Measurements from ENCODE around the gene HTT.

DNA sequence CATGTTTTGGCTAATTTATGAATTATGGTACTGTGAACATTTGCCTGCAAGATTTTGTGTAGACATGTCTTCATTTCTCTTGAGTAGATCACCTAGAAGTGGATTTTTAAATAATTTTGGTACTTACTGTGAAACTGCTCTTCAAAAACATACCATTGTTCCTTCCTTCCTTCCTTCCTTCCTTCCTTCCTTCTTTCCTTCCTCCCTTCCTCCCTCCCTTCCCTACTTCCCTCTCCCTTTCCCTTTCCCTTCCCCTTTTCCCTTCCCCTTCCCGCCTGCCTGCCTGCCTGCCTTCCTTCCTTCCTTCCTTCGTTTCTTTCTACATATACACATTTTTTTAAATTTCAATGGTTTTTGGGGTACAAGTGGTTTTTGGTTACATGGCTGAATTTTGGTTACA lies 63.4 kb downstream of the HTT start:
- TF ChIP-seq EZH2 (IDR thresholded peaks at IDR 0.05; ENCODE audit: insufficient read depth, low read length), result no peak
- TF ChIP-seq, protein P1, sequence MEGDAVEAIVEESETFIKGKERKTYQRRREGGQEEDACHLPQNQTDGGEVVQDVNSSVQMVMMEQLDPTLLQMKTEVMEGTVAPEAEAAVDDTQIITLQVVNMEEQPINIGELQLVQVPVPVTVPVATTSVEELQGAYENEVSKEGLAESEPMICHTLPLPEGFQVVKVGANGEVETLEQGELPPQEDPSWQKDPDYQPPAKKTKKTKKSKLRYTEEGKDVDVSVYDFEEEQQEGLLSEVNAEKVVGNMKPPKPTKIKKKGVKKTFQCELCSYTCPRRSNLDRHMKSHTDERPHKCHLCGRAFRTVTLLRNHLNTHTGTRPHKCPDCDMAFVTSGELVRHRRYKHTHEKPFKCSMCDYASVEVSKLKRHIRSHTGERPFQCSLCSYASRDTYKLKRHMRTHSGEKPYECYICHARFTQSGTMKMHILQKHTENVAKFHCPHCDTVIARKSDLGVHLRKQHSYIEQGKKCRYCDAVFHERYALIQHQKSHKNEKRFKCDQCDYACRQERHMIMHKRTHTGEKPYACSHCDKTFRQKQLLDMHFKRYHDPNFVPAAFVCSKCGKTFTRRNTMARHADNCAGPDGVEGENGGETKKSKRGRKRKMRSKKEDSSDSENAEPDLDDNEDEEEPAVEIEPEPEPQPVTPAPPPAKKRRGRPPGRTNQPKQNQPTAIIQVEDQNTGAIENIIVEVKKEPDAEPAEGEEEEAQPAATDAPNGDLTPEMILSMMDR (IDR thresholded peaks at IDR 0.05; ENCODE audit: insufficient read depth, low read depth, low read length), result no peak

Data from astrocyte (in vitro differentiated cells and primary cell).